HL-60 (cell line): ENCODE measurements around the gene NBAS.

Experiments
- GABPA ChIP-seq: IDR thresholded peaks from 2 replicates; pipeline ENCODE4 v1.6.1; 2012; ENCODE audit warnings: low read depth
- POLR2AphosphoS5 ChIP-seq: IDR thresholded peaks from 2 replicates; pipeline ENCODE4 v1.6.1; 2012; ENCODE audit warnings: low read depth
- SPI1 ChIP-seq: IDR thresholded peaks from 2 replicates; pipeline ENCODE4 v1.6.1; 2012; ENCODE audit warnings: low read depth, mild to moderate bottlenecking, borderline replicate concordance
- TF ChIP-seq, protein P1 (sequence below): IDR thresholded peaks from one replicate; pipeline ENCODE4 v1.5.1; 2011; ENCODE audit warnings: low read length, control low read depth, inconsistent platforms; ENCODE audit not compliant: insufficient read depth
- TF ChIP-seq, protein P2 (sequence below): IDR thresholded peaks from 2 replicates; pipeline ENCODE4 v1.6.1; 2012; ENCODE audit warnings: low read depth; ENCODE audit not compliant: insufficient replicate concordance

DNA sequence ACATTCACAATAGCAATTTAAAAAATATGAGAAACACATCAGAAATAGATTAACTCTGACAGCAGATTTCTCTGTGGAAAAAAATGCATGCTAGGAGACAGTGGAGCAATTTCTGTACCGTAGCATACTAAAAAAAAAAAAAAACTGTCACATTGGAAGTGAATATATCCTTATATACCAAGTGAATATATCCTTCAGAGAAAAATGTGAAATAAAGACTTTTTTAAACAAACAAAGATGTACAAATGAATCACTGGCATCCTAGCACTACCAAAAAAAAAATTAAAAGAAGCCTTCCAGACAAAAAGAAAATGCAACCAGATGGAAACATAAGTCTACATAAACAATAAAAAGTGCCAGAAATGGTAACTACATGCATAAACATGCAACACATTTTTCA is 169.4 kb downstream of the NBAS start:
- TF ChIP-seq POLR2AphosphoS5 (no peak), SPI1 (no peak), GABPA (no peak)
- TF ChIP-seq, protein P1, sequence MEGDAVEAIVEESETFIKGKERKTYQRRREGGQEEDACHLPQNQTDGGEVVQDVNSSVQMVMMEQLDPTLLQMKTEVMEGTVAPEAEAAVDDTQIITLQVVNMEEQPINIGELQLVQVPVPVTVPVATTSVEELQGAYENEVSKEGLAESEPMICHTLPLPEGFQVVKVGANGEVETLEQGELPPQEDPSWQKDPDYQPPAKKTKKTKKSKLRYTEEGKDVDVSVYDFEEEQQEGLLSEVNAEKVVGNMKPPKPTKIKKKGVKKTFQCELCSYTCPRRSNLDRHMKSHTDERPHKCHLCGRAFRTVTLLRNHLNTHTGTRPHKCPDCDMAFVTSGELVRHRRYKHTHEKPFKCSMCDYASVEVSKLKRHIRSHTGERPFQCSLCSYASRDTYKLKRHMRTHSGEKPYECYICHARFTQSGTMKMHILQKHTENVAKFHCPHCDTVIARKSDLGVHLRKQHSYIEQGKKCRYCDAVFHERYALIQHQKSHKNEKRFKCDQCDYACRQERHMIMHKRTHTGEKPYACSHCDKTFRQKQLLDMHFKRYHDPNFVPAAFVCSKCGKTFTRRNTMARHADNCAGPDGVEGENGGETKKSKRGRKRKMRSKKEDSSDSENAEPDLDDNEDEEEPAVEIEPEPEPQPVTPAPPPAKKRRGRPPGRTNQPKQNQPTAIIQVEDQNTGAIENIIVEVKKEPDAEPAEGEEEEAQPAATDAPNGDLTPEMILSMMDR = no peak
- TF ChIP-seq, protein P2, sequence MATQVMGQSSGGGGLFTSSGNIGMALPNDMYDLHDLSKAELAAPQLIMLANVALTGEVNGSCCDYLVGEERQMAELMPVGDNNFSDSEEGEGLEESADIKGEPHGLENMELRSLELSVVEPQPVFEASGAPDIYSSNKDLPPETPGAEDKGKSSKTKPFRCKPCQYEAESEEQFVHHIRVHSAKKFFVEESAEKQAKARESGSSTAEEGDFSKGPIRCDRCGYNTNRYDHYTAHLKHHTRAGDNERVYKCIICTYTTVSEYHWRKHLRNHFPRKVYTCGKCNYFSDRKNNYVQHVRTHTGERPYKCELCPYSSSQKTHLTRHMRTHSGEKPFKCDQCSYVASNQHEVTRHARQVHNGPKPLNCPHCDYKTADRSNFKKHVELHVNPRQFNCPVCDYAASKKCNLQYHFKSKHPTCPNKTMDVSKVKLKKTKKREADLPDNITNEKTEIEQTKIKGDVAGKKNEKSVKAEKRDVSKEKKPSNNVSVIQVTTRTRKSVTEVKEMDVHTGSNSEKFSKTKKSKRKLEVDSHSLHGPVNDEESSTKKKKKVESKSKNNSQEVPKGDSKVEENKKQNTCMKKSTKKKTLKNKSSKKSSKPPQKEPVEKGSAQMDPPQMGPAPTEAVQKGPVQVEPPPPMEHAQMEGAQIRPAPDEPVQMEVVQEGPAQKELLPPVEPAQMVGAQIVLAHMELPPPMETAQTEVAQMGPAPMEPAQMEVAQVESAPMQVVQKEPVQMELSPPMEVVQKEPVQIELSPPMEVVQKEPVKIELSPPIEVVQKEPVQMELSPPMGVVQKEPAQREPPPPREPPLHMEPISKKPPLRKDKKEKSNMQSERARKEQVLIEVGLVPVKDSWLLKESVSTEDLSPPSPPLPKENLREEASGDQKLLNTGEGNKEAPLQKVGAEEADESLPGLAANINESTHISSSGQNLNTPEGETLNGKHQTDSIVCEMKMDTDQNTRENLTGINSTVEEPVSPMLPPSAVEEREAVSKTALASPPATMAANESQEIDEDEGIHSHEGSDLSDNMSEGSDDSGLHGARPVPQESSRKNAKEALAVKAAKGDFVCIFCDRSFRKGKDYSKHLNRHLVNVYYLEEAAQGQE = no peak
